ENCODE data around the gene TFF3.

TFF3 gene

GRCh38 chr21:42301371-42302075 lies 13.7 kb downstream of the TFF3 start:
- Histone ChIP-seq H3K9me3 (no peaks in the 10 kb centered on the region), H3K4me1 (ENCODE audit: control insufficient read depth in 1 of 2, insufficient read depth in 1 of 2, low read depth in 1 of 2, low read length in 1 of 2) (peaks cover 24 to 30% of the 10 kb centered on the region in 2 experiments), H3K27me3 (no peaks in the 10 kb centered on the region), H3K36me3 (peaks cover 15% of the 10 kb centered on the region), H3K27ac (no peak overlapping the region), H3K4me3 (ENCODE audit: low read depth in 1 of 2, low read length in 1 of 2) (no peak overlapping the region)
- TF ChIP-seq, protein P1, sequence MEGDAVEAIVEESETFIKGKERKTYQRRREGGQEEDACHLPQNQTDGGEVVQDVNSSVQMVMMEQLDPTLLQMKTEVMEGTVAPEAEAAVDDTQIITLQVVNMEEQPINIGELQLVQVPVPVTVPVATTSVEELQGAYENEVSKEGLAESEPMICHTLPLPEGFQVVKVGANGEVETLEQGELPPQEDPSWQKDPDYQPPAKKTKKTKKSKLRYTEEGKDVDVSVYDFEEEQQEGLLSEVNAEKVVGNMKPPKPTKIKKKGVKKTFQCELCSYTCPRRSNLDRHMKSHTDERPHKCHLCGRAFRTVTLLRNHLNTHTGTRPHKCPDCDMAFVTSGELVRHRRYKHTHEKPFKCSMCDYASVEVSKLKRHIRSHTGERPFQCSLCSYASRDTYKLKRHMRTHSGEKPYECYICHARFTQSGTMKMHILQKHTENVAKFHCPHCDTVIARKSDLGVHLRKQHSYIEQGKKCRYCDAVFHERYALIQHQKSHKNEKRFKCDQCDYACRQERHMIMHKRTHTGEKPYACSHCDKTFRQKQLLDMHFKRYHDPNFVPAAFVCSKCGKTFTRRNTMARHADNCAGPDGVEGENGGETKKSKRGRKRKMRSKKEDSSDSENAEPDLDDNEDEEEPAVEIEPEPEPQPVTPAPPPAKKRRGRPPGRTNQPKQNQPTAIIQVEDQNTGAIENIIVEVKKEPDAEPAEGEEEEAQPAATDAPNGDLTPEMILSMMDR (IDR thresholded peaks at IDR 0.05): no peak

- Histone ChIP-seq H3K4me1 (ENCODE audit: control insufficient read depth in 1 of 2, insufficient read depth in 1 of 2, low read depth in 1 of 2, low read length in 1 of 2) (peaks cover 24 to 30% of the 10 kb centered on the region in 2 experiments), H3K36me3 (peaks cover 20% of the 10 kb centered on the region), H3K4me3 (ENCODE audit: low read depth in 1 of 2, low read length in 1 of 2) (no peak overlapping the region), H3K27ac (no peak overlapping the region), H3K27me3 (no peaks in the 10 kb centered on the region), H3K9me3 (no peaks in the 10 kb centered on the region)
- TF ChIP-seq, protein P1 (IDR thresholded peaks at IDR 0.05): no peak
Measured at GRCh38 chr21:42300956-42301355, 14.3 kb downstream of the TFF3 start.

DNA sequence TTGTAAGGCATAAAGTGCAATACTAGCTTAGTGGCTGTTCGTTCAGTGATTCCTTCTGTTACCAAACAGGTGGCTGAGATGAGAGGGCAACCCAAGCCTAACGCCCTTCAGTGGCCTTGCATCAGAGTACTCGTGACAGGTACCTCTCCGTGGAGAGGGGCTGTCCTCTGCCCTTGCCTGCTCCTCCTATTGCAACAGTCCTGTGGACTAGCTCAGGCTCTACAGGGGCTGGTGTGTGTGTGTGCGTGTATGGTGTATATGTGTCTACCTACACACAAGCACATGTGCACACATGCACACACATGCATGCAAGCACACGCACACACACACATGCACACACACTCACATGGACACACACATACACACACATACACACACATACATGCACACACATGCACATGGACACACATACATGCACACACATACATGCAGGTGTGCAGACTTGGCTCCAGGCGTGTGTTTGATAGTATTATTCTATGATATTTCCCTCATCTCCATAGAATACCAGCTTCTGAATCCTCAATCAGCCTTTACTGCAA lies 15.1 kb downstream of the TFF3 start:
- peaks cover 24 to 30% of the 10 kb centered on the region in 2 experiments for H3K4me1 ChIP-seq (ENCODE audit: control insufficient read depth in 1 of 2, insufficient read depth in 1 of 2, low read depth in 1 of 2, low read length in 1 of 2)
- H3K4me3 ChIP-seq (ENCODE audit: low read depth in 1 of 2, low read length in 1 of 2): no peak overlapping the region
- no peaks in the 10 kb centered on the region for H3K27me3 ChIP-seq
- H3K9me3 ChIP-seq: no peaks in the 10 kb centered on the region
- H3K36me3 ChIP-seq: peaks cover 26% of the 10 kb centered on the region
- no peak overlapping the region for H3K27ac ChIP-seq
- TF ChIP-seq, protein P1 (IDR thresholded peaks at IDR 0.05): no peak

- Histone ChIP-seq H3K36me3 (peaks cover 32% of the 10 kb centered on the region), H3K27me3 (no peaks in the 10 kb centered on the region), H3K27ac (no peak overlapping the region), H3K9me3 (no peaks in the 10 kb centered on the region), H3K4me1 (ENCODE audit: control insufficient read depth in 1 of 2, insufficient read depth in 1 of 2, low read depth in 1 of 2, low read length in 1 of 2) (peaks cover 24 to 30% of the 10 kb centered on the region in 2 experiments), H3K4me3 (ENCODE audit: low read depth in 1 of 2, low read length in 1 of 2) (no peak overlapping the region)
- TF ChIP-seq, protein P1 (IDR thresholded peaks at IDR 0.05): no peak
Measured at GRCh38 chr21:42299324-42300044, 15.7 kb downstream of the TFF3 start.

DNA sequence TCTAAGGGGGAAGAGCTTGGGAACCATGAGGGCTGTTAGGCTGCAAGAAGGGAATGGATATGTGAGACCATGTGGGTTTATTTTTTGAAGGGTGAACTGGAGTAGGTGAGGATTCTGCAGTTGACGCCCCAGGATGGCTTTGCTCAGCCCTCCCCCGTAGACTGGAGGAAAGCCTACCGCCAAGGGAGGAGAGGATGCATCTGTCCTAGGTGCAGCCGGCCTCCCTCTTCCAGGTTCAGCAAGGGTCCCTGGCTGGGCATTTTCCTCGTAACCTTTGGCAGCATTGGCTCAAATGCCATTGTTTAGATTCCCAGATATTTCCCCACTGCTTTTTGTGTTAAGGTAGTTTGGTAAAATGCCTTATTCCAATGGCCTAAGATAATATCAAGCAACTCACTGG lies 16.6 kb downstream of the TFF3 start:
- Histone ChIP-seq H3K4me1 (ENCODE audit: control insufficient read depth in 1 of 2, insufficient read depth in 1 of 2, low read depth in 1 of 2, low read length in 1 of 2) (peaks cover 24 to 30% of the 10 kb centered on the region in 2 experiments), H3K9me3 (no peaks in the 10 kb centered on the region), H3K4me3 (ENCODE audit: low read depth in 1 of 2, low read length in 1 of 2) (no peak overlapping the region), H3K27ac (no peak overlapping the region), H3K27me3 (no peaks in the 10 kb centered on the region), H3K36me3 (peaks cover 40% of the 10 kb centered on the region)
- TF ChIP-seq, protein P1 (IDR thresholded peaks at IDR 0.05): no peak
